Activated CD8-positive, alpha-beta memory T cell treated with anti-CD3 and anti-CD28 coated beads, Interleukin-2, amount 50 U/mL, for 1 hour (primary cell): ENCODE data around the gene GPC6.

ENCODE experiments used
- DNase-seq: peaks from one replicate; pipeline ENCODE4 v3.0.0-alpha.2; 2020; ENCODE audit errors: extremely low read depth

Gene GPC6

DNA sequence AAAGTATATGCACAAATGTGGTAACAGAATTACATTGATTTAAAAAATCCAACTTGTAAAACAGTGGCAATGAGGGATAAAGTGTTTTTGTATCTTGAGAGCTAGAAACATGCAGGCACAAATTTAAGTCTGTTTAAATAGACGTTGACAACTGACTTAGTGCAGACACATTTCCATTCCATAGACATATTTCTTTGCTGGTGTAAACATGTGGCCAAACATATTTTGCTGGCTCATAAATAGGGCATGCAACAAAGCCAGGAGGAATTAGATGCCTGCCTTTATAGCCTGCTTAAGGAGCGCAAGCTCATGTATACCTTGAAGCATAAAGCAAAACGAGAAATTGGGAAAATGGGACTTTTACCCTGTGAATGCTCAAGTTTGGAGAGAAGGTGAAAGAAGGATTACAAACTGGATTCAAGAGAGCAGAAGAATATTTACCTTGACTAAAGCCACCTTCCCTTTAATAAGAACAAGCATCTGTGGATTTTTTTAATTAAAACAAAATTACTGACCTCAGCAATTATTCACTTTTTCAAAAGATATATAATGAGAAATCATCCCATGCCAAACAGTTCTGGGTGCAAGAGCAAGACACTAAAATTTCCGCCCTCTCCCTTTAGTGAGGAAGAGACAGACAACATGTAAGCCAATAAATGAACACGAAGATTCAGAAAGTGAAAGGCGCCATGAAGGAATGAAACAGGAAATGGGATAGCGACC lies 1181.9 kb downstream of the GPC6 start:
- no peak for DNase-seq

DNA sequence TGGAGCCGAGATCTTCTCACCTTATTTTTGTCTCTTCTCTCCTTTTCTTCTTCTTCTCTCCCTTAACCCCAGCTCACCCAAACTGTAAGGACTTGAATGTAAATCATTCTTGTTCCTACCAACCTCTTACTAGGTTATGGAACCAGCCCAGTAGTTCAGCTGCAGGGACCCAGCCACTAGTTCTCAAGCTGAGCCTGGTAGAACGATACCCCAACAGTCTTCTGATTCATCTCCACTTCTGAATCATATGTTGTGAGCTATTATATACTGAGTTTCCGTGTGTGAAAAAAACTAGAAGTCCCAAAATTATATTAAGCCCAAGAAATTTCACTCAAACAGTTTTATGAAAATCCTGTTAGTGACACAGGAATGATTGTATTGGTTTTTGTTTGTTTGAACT lies 1185.1 kb downstream of the GPC6 start:
- no peak for DNase-seq

DNA sequence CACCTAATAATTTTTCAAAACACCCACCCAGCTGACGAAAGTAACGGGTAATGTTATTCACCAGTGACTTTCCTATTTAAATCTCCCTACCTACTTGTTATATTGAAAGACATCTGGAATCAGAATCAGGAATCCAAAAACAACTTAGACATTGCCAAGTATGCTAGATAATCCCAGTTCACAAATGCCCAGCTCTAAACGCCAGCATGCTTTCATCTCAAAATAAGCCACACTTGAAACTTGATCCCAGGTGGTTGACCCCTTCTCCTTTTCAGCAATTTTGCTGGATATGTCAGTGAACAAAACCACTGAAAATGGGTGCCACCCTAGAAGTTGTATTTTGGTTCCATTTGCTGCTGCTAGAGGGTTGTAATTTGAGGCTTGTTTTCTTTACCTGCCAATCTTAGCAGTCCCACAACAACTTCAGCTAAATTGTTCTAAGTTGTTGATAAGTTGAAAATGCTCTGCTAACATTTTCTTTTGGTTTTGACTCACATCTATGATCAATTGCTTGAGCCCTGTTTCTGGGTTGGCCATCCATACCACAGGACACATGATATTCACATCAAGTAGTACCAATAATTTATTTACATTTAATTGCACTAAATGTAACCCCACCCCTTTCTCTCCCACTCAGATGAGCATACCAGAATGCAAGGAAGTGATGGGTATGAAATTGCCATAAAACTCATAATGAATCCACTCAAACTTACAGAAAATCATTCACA lies 1186.4 kb downstream of the GPC6 start:
- DNase-seq, result no peak

DNA sequence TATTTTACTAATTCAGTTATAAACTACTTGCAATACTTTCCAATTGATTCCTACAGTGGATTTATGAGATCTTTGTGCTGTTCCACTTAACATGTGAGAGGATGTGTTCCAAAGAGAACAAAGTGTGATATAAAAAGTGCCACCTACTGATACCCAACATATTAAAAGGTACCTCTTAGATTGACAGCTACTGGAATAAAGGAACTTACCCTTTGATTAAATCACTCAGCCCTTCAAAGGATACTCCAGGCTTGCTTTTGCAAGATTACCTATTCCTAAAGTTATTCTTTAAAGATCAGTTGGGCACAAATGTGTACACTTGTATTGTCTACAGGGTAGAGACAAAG lies 1187.0 kb downstream of the GPC6 start:
- no peak for DNase-seq

DNA sequence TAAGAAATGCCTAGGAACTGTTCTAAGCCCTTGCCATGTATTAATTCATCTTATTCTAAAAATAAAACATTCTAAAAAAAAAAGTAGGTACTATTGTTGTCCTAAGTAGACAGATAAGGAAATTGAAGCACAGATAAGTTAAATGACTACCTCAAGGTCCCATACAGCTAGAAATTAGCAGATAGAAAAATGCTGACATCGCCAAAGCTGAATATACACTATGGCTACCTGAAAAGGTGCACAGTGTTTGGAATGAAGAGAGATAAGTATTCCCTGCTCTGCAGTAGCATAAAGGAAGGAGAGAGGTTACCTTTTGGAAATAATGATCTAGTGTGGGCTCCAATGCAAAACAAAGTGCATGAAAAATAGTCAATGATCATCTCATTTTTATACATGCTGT lies 1187.5 kb downstream of the GPC6 start:
- DNase-seq, result no peak

DNA sequence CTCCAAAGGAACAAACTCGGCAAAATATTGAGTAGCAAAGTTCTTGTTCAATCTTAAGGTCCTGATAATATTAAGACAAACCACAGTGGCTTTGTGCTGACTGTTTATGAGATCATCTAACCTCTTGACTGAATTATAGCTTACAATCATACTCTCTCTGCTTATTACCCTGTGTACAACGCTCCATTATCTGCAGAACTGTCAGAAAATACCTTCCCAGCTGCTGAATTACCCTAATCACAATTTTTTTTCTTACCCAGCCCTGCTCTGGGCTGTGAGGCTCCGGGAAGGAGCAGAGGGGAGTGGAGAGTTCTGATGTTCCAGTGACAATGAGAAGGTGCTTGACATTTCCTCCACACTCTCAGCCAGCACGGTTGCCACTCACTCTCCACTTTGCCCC lies 1188.1 kb downstream of the GPC6 start:
- DNase-seq, result no peak

DNA sequence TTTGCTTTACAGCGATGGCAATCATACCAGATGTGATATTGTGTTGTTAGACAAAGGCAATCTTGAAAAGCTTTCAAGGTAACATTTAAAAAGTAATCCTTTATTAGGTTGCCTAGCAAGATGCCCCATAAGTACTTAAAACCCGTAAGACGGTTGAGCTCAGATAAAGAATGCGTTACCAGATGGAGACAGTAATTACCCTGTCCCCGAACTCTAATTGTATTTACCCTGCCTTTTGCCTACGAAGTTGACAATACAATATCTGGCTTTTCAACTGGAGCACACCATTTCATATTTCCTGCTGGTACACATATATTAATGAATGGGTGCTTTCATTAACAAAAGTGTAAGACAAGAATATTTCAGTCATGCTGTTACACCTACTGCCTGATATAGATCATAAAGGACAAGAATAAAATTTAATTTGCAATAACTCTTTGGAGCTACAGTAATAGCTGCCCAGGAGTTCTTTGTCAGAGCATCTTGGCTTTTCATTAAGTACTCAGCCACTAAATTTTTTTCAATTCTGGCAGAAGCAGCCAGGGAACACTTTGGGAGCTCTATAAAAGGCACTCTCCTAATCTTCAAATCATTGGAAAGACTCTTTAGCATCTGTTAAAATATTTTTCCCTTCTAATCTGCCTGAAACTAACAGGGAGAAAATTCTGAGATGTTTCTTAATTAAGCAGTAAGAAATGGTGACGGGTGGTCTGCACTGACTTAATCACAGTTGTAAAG lies 1189.1 kb downstream of the GPC6 start:
- no peak for DNase-seq

DNA sequence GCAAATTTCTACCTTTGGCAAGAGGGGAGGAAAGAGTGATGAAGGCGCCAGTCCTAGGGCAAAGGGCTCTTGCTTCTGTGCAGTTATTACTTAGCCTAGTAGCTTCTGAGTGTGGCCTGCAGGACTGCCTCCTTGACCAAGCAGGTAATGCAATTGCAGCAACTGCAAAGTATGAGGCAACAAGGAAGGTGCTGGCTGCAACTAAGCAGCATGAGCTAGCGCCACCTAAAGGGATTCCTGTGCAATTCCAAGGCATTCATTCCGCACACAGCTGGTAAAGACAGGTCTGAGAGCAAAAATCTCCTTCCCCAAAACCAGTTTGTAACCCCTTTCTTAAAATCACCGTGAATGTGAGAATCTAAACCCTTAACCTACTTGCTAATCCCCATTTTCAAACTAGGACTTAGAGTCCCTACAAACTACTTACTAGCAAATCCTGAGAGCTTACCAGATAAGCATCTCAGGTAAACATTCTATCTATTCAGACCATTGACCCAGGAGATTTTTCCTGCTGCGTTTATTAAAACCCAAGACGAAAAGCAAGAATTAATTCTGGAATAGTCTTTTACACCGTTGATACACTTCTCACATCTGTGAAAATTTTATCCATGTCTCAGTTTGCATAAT lies 1190.0 kb downstream of the GPC6 start:
- no peak for DNase-seq

DNA sequence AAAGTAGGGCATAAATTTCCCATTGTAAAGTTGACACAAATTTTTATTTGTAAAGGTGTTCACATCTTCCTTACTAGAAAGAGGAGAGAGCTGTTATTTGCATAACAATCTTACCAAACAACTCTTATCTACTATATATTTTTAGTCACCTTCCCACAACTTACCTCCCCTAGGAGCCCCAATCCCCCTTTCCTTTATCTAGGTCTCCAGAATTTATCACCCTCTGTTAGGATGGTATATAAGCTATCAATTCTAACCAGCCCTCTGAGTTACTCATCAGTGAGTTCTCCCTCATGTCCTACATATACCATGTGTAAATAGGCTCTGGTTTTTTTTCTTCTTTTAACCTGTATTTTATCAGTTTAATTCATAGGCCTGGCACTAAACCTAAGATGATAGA lies 1190.7 kb downstream of the GPC6 start:
- DNase-seq, result no peak

DNA sequence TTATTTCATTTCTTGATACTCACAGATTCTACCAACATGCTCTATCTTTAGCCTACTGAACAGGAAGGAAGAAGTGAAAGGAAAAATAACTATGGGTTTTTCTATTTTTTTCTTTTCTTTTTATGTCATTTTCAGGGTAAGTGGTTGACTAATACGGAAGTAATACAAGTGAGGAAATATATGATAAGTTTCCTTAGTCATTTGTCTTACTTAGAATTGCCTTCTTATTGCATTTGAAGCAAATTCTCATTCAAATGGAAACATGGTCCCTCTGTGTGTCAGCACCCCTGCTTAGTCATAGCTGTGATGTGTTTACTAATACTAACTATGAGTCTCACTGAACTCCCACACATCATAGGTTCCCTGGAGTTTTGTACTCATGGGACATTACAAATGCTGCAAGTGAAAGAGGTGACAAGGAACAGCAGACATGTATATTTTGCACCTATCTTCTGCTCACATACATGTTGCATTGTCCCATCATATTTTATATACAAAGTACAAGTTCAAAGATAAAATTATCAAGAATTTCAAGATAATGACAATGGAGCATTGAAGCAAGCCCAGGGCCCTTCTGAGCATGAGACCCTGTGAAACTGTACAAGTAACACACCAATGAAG lies 1192.8 kb downstream of the GPC6 start:
- no peak for DNase-seq

DNA sequence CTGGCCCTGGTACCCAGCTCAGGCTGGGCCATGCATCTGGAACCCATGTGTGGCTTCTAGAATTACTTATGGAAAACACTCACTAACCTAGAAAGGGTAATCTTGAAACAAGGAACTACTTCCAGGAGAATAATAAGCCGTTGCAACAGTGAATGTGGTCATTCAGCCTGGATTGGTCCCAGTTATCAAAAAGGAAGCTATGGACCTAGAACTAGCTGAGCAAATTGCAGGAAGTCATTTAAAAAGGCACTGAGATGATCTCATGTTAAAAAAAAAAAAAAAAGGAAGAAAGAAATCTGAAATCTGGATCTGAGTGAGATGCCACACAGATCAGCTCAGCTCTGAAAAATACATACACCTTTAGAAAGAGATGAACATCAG lies 1193.3 kb downstream of the GPC6 start:
- no peak for DNase-seq

DNA sequence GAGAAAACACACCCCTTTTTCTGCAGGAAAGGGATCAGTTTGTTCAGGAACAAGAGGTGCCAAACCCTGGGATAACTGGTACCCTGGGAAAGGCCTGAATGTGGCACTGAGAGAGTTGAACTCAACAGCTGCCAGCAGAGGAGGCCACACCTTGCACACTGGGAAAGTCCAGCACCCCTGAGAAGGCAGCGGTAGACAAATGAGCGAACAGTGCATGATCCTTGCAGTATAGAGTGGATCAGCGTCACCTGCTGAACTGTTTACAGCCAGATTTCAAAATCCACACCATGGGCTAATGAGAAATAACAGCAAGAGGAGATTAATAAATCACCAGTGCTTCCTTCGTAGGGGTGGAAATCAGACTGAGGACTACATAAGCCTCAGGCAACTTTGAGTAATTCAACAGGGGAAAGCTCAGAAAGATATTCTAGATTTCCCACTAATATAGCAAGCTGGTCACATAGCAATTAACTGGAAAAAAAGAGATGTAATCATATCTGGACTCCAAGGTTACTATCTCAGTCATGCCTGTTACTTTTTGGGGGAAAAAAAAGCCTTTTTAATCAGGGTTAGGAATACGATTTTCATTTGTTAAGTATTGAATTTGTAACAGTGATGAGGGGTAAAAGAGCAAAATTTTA lies 1200.8 kb downstream of the GPC6 start:
- DNase-seq, result no peak

DNA sequence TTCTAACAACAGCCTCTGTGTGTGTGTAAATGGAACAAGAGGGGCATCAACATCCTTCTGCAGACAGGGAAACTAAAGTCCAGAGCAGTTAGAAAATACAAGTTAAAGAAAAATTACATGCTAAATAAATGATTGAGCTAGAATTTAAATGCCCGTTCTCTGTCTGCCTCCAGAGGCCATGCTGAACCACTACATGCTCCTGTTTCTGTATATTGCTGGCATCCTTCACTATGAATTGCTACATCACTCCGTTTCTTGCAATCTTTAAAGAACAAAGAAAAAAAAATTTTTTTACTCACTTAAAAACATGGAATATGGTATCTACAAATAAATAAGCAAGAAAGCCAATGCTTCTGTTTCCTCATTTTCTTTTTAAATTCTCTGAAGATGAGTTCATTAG lies 1205.0 kb downstream of the GPC6 start:
- no peak for DNase-seq

DNA sequence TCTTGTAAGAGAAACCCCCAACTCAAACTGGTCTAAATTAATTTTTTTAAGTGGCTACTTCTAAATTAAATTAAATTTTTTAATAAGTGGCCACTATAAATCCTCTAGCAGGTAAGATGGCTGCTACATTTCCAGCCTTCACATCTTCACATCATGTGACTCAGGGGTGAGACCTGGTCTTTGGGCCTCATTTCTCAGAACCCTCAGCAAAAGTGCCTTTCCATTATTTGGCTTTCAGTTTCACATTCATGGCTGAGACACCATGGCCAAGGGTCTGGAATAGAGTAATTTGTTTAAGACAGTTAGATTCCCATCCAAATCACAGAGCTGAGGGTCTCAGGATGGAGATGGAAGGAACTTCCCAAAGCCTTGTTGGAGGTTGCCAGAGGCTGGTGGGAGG lies 1205.4 kb downstream of the GPC6 start:
- DNase-seq, result no peak

DNA sequence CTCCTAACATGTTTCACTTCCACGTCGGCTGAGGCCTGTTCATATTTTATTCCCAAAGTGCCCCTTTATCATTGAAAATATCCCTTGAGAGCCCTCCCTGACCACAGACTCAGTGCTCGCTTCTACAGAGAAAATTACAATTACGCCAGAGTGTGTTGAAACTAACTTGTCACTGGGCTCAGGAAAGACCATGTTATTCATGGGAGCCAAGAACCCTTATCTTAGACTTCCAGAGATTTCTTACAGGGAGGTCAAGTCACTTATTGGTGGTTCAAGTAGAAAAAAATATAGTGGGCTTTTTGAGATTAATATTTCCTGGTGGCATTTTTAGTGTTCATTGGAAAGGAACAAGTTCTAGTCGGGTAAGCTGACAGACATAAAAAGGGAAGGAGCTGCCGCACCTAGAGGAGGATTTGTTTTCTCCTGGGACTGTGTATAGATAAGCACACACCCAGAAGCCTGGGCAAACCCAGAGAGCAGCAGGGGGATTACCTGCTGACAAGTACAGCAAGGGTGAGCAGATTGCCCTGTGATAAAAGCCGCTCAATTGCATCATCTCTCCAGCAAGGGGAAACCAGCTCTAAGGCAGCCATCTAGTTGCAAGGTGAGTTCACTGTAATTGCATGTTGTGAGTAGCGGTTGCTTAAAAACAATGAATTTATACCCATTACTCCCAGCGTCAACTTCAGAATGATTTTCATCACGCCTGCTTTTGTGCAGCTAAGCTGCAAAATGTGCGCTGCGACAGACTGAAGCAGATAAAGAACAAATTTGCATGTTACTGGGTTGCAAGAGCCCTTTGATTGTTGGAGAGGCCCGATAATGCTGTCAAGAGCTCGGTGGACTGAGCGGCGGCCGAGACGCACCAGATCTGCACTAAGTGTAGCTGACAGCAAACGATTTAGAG lies 1206.7 kb downstream of the GPC6 start:
- no peak for DNase-seq

DNA sequence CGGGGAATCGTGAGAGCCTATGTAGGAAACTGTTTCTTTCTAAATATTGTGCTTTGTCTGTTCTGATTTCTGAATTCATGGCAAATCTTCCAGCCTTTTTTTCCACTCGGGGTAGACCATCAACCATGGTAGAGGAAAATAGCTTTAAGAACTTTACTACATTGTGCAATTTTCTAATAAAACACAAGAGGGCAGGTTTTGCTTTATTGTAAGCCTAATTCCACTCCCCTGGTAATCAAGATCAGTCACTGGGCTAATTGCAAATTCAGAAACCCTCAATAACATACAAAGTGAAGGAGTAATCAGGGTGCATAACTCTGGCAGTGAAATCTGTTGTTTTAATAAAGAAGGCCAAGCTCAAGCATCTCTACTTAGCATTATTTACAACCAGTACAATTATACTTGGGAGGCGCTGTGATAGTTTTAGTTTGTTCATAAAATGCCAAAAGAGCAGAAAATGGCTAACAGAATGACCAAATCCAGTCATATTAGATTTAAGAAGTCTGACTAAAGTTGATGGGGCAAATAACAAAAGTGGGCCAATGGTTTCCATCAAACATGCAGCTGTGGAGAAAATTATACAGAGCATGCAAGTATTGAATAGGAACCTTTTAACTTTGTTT lies 1209.1 kb downstream of the GPC6 start:
- no peak for DNase-seq

DNA sequence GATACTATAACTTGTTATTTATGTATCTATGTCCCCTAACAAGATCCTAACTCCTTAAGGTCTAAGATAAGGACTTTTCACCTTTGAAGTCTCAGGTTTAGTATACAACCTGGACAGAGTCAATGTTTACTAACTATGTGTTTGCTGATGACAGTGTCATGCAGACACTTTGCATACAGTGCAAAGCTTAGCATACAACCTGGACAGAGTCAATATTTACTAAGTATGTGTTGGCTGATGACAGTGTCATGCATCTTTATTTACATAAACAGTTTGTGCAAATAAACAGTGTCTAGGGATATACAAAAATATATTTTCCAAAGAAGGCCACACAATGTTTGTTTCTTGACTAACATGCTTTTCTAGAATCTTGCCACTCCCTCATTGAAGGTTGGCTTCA lies 1218.2 kb downstream of the GPC6 start:
- DNase-seq, result no peak

DNA sequence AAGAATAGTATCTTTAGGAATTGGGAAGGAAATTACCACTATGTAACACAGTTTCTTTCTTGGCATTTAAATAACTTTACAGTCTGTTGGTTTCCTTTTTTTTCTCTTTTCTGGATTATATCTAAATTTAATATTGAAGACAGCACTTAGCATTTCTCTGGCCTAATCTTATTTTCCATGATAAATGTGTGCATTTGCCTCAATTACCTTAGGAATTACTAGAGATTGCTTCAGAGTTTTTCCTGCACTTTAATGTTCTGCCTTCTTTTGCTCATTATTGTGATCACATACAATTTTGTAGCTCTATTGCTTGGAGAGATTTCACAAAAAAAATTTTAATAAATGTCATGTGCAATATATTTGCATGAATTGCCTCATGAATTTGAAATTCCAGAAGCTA lies 1227.7 kb downstream of the GPC6 start:
- no peak for DNase-seq

DNA sequence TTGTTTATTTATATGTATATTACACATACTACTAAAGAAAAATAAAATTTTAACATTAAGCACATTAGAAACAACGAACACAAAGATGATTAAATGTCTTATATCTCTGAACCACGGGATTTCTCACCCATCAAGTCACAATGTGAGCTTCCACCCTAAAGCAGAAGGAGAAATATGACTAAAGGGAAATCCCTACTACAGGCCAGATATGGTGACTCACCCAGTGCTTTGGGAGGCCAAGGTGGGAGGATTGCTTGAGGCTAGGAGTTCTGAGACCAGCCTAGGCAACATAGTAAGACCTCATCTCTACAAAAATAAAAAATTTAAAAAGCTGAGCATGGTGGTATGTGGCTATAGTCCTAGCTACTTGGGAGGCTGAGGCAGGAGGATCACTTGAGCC lies 1228.3 kb downstream of the GPC6 start:
- no peak for DNase-seq

DNA sequence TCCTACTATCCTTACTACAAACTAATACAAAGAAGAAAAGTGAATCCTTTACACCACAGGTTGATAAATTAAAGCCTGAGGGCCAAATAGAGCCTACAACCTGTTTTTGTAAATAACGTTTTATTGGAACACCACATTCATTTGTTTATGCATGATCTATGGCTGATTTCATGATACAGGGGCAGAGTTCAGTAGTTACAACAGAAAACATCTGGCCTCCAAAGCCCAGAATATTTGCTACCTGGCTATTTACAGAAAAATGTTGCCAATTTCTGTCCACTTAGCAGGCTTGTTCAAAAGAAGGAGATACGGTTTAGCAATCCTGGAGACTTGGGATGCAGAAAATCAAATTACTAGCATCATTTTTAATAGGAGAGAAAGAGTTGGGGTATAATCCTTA lies 1228.8 kb downstream of the GPC6 start:
- DNase-seq, result no peak
